HepG2 (cell line): ENCODE measurements around the gene MX2.

ENCODE experiments used
- EED ChIP-seq: sonication (generic); formaldehyde crosslinking; IDR thresholded peaks from 2 replicates; pipeline ENCODE4 v1.5.0; 2020; ENCODE audit warnings: mild to moderate bottlenecking, missing genetic modification reagents
- GMEB1 ChIP-seq: sonication (generic); formaldehyde crosslinking; IDR thresholded peaks from 2 replicates; pipeline ENCODE4 v1.5.1; 2020; ENCODE audit warnings: missing genetic modification reagents, mild to moderate bottlenecking, borderline replicate concordance
- SNAPC5 ChIP-seq: sonication (generic); formaldehyde crosslinking; IDR thresholded peaks from 2 replicates; pipeline ENCODE4 v1.8.1; 2023; ENCODE audit warnings: mild to moderate bottlenecking, missing genetic modification reagents, borderline replicate concordance
- U2AF2 ChIP-seq: fragments of 200-400 bp; formaldehyde crosslinking; IDR thresholded peaks from 2 replicates; pipeline ENCODE4 v1.6.1; 2017; ENCODE audit warnings: low read depth, mild to moderate bottlenecking, low read length
- ZZZ3 ChIP-seq: sonication (generic); formaldehyde crosslinking; IDR thresholded peaks from 2 replicates; pipeline ENCODE4 v1.4.0; 2020; ENCODE audit warnings: missing genetic modification reagents, mild to moderate bottlenecking, borderline replicate concordance

- no peak for TF ChIP-seq U2AF2
- TF ChIP-seq EED (CRISPR knock-in tag): no peak
- no peak for TF ChIP-seq ZZZ3
- no peak for TF ChIP-seq SNAPC5 (CRISPR knock-in tag)
- TF ChIP-seq GMEB1: no peak
Observed at GRCh38 chr21:41442481-41443186, 80.8 kb downstream of the MX2 start.
